SK-N-SH treated with all-trans-retinoic acid at 6 μM for 48 hours (cell line): ENCODE results near the gene GRIN3A.

Experiments used
- ATAC-seq: fragments of 200-7000 bp; cut with Tn5 transposase; 3 replicates; pipeline ENCODE4 v1.9.1; 2020; ENCODE audit warnings: mild to moderate bottlenecking, moderate library complexity
- ARNTL ChIP-seq: fragments of 450-650 bp; formaldehyde crosslinking; IDR thresholded peaks from 2 replicates; pipeline ENCODE4 v1.5.0; 2020; ENCODE audit warnings: low read depth, mild to moderate bottlenecking, moderate library complexity, borderline replicate concordance
- BACH2 ChIP-seq: fragments of 250-450 bp; sonication (Bioruptor Pico); IDR thresholded peaks from 2 replicates; pipeline ENCODE4 v1.9.0; 2021; ENCODE audit warnings: mild to moderate bottlenecking, borderline replicate concordance
- CREB5 ChIP-seq: fragments of 250-450 bp; sonication (Bioruptor Pico); IDR thresholded peaks from 2 replicates; pipeline ENCODE4 v1.5.1; 2020; ENCODE audit warnings: low read depth, mild to moderate bottlenecking, moderate library complexity
- CSDC2 ChIP-seq: fragments of 250-450 bp; sonication (Bioruptor Pico); IDR thresholded peaks from 2 replicates; pipeline ENCODE4 v1.5.0; 2020; ENCODE audit warnings: mild to moderate bottlenecking, moderate library complexity
- ISL1 ChIP-seq: fragments of 250-450 bp; sonication (Bioruptor Pico); IDR thresholded peaks from 2 replicates; pipeline ENCODE4 v2.1.2; 2022; ENCODE audit warnings: mild to moderate bottlenecking, moderate library complexity
- OSR1 ChIP-seq: fragments of 250-450 bp; sonication (Bioruptor Pico); IDR thresholded peaks from 2 replicates; pipeline ENCODE4 v1.8.0; 2022; ENCODE audit warnings: moderate library complexity, mild to moderate bottlenecking, inconsistent platforms
- POU6F1 ChIP-seq: fragments of 250-450 bp; sonication (Bioruptor Pico); IDR thresholded peaks from 2 replicates; pipeline ENCODE4 v1.8.0; 2021; ENCODE audit warnings: low read depth, mild to moderate bottlenecking, moderate library complexity, borderline replicate concordance
- PPARA ChIP-seq: fragments of 250-450 bp; sonication (Bioruptor Pico); IDR thresholded peaks from 2 replicates; pipeline ENCODE4 v1.5.0; 2020; ENCODE audit warnings: mild to moderate bottlenecking, borderline replicate concordance
- RARB ChIP-seq: fragments of 250-450 bp; sonication (Bioruptor Pico); IDR thresholded peaks from 2 replicates; pipeline ENCODE4 v1.8.0; 2021; ENCODE audit warnings: mild to moderate bottlenecking, moderate library complexity
- SNAI2 ChIP-seq: fragments of 250-450 bp; sonication (Bioruptor Pico); IDR thresholded peaks from 2 replicates; pipeline ENCODE4 v1.5.0; 2020; ENCODE audit warnings: mild to moderate bottlenecking, moderate library complexity
- TCF4 ChIP-seq: fragments of 250-450 bp; sonication (Bioruptor Pico); IDR thresholded peaks from 2 replicates; pipeline ENCODE4 v1.8.0; 2021; ENCODE audit warnings: mild to moderate bottlenecking, moderate library complexity, borderline replicate concordance
- TOX ChIP-seq: fragments of 250-450 bp; sonication (Bioruptor Pico); IDR thresholded peaks from 2 replicates; pipeline ENCODE4 v1.8.0; 2021; ENCODE audit warnings: mild to moderate bottlenecking, moderate library complexity, borderline replicate concordance
- ZC3H10 ChIP-seq: fragments of 250-450 bp; sonication (Bioruptor Pico); IDR thresholded peaks from 2 replicates; pipeline ENCODE4 v1.5.1; 2021; ENCODE audit warnings: mild to moderate bottlenecking, moderate library complexity
- ZFP3 ChIP-seq: fragments of 250-450 bp; sonication (Bioruptor Pico); IDR thresholded peaks from 2 replicates; pipeline ENCODE4 v1.5.0; 2020; ENCODE audit warnings: mild to moderate bottlenecking, moderate library complexity
- ZFP30 ChIP-seq: fragments of 450-650 bp; formaldehyde crosslinking; IDR thresholded peaks from 2 replicates; pipeline ENCODE4 v1.5.0; 2022; ENCODE audit warnings: mild to moderate bottlenecking, moderate library complexity
- ZNF565 ChIP-seq: fragments of 450-650 bp; formaldehyde crosslinking; conservative IDR thresholded peaks from 2 replicates; pipeline ENCODE4 v1.5.0; 2020; ENCODE audit warnings: low read depth, mild to moderate bottlenecking, moderate library complexity
- ZNF70 ChIP-seq: fragments of 450-650 bp; formaldehyde crosslinking; IDR thresholded peaks from 2 replicates; pipeline ENCODE4 v1.5.0; 2020; ENCODE audit warnings: mild to moderate bottlenecking, moderate library complexity
- ZNF8 ChIP-seq: fragments of 450-650 bp; formaldehyde crosslinking; IDR thresholded peaks from 2 replicates; pipeline ENCODE4 v1.5.0; 2020; ENCODE audit warnings: mild to moderate bottlenecking, moderate library complexity
- TF ChIP-seq, protein P1 (sequence below): fragments of 250-450 bp; sonication (Bioruptor Pico); IDR thresholded peaks from 2 replicates; pipeline ENCODE4 v1.5.0; 2020; ENCODE audit warnings: mild to moderate bottlenecking, moderate library complexity
- TF ChIP-seq, protein P2 (sequence below): fragments of 250-450 bp; sonication (Bioruptor Pico); IDR thresholded peaks from 2 replicates; pipeline ENCODE4 v1.5.1; 2021; ENCODE audit warnings: mild to moderate bottlenecking, moderate library complexity
- TF ChIP-seq, protein P3 (sequence below): fragments of 250-450 bp; sonication (Bioruptor Pico); IDR thresholded peaks from 2 replicates; pipeline ENCODE4 v1.8.0; 2020; ENCODE audit warnings: mild to moderate bottlenecking, moderate library complexity, borderline replicate concordance

GRIN3A gene

GRCh38 chr9:101737705-101738565 lies 512 bp downstream of the GRIN3A start:
- no peak for TF ChIP-seq ZFP3 (CRISPR knock-in tag)
- TF ChIP-seq TCF4 (CRISPR knock-in tag): no peak
- no peak for TF ChIP-seq ARNTL (CRISPR knock-in tag)
- TF ChIP-seq SNAI2 (CRISPR knock-in tag): no peak
- no peak for TF ChIP-seq OSR1
- no peak for TF ChIP-seq CREB5 (CRISPR knock-in tag)
- TF ChIP-seq ZC3H10: no peak
- no peak for TF ChIP-seq POU6F1 (CRISPR knock-in tag)
- ATAC-seq: peak; percentile 53

DNA sequence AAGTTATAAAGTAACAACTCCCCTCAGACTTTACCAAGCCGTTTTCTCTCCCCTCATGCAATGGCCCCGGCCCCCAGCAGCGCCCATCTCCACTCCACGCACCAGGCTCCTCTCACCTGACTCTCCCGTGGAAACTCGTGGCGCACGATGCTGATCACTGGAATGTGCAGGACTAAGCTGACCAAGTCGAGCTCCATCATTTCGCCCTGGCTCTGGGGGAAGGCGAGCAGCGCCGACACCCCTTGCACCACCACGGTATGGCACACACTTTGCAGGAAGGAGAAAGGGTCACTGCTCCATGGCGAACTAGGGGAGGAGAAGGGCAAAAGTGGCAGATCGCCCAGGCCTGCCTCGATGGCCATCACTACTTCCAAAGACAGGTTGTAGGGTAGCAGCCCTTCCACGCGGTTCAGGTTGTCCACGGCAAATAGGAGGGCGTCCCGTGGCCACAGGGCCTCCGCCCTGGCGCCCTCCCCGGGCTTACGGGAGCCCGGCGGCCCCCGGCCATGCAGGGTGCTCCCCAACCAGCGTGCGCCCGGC lies 1.2 kb downstream of the GRIN3A start:
- no peak for ATAC-seq
- TF ChIP-seq ARNTL (CRISPR knock-in tag) (no peak), CSDC2 (no peak), ZFP3 (CRISPR knock-in tag) (no peak), BACH2 (CRISPR knock-in tag) (no peak), ZNF8 (CRISPR knock-in tag) (no peak), TOX (CRISPR knock-in tag) (no peak), ISL1 (no peak), OSR1 (no peak), RARB (CRISPR knock-in tag) (no peak), ZC3H10 (no peak), PPARA (CRISPR knock-in tag) (no peak), SNAI2 (CRISPR knock-in tag) (no peak), ZNF70 (CRISPR knock-in tag) (no peak), ZFP30 (CRISPR knock-in tag) (no peak)
- TF ChIP-seq, protein P1, sequence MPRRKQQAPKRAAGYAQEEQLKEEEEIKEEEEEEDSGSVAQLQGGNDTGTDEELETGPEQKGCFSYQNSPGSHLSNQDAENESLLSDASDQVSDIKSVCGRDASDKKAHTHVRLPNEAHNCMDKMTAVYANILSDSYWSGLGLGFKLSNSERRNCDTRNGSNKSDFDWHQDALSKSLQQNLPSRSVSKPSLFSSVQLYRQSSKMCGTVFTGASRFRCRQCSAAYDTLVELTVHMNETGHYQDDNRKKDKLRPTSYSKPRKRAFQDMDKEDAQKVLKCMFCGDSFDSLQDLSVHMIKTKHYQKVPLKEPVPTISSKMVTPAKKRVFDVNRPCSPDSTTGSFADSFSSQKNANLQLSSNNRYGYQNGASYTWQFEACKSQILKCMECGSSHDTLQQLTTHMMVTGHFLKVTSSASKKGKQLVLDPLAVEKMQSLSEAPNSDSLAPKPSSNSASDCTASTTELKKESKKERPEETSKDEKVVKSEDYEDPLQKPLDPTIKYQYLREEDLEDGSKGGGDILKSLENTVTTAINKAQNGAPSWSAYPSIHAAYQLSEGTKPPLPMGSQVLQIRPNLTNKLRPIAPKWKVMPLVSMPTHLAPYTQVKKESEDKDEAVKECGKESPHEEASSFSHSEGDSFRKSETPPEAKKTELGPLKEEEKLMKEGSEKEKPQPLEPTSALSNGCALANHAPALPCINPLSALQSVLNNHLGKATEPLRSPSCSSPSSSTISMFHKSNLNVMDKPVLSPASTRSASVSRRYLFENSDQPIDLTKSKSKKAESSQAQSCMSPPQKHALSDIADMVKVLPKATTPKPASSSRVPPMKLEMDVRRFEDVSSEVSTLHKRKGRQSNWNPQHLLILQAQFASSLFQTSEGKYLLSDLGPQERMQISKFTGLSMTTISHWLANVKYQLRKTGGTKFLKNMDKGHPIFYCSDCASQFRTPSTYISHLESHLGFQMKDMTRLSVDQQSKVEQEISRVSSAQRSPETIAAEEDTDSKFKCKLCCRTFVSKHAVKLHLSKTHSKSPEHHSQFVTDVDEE (CRISPR knock-in tag): no peak
- TF ChIP-seq, protein P2, sequence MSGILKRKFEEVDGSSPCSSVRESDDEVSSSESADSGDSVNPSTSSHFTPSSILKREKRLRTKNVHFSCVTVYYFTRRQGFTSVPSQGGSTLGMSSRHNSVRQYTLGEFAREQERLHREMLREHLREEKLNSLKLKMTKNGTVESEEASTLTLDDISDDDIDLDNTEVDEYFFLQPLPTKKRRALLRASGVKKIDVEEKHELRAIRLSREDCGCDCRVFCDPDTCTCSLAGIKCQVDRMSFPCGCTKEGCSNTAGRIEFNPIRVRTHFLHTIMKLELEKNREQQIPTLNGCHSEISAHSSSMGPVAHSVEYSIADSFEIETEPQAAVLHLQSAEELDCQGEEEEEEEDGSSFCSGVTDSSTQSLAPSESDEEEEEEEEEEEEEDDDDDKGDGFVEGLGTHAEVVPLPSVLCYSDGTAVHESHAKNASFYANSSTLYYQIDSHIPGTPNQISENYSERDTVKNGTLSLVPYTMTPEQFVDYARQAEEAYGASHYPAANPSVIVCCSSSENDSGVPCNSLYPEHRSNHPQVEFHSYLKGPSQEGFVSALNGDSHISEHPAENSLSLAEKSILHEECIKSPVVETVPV (CRISPR knock-in tag): no peak

GRCh38 chr9:101736717-101737116 lies 1.7 kb downstream of the GRIN3A start:
- ATAC-seq: peak; percentile 44; the same call in 1 of the 3 replicates
- TF ChIP-seq ISL1 (no peak), ZNF70 (CRISPR knock-in tag) (no peak), ARNTL (CRISPR knock-in tag) (no peak), CREB5 (CRISPR knock-in tag) (no peak), ZFP3 (CRISPR knock-in tag) (no peak), ZNF565 (no peak)
- TF ChIP-seq, protein P3, sequence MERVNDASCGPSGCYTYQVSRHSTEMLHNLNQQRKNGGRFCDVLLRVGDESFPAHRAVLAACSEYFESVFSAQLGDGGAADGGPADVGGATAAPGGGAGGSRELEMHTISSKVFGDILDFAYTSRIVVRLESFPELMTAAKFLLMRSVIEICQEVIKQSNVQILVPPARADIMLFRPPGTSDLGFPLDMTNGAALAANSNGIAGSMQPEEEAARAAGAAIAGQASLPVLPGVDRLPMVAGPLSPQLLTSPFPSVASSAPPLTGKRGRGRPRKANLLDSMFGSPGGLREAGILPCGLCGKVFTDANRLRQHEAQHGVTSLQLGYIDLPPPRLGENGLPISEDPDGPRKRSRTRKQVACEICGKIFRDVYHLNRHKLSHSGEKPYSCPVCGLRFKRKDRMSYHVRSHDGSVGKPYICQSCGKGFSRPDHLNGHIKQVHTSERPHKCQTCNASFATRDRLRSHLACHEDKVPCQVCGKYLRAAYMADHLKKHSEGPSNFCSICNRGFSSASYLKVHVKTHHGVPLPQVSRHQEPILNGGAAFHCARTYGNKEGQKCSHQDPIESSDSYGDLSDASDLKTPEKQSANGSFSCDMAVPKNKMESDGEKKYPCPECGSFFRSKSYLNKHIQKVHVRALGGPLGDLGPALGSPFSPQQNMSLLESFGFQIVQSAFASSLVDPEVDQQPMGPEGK (CRISPR knock-in tag): no peak
- TF ChIP-seq, protein P2 (CRISPR knock-in tag): no peak
